ENCODE measurements around the gene CLEC18A. TPM values are rescaled to one million over a fixed set of nuclear protein-coding genes. Genes with fewer than 3 reads are reported as not detected.

The CLEC18A gene
- total RNA-seq, 1 experiment from 2014 or later, result 3.6 TPM

GRCh38 chr16:69906838-69907401 lies 44.2 kb upstream of the CLEC18A start:
- H3K27me3 Mint-ChIP-seq (ENCODE audit: unreplicated experiment), result no peaks in the 10 kb centered on the region
- no peaks in the 10 kb centered on the region for H3K4me1 Mint-ChIP-seq (ENCODE audit: low read depth, unreplicated experiment)
- BruUV-seq (replicated peaks), result no TSS peak
- TF ChIP-seq, protein P1, sequence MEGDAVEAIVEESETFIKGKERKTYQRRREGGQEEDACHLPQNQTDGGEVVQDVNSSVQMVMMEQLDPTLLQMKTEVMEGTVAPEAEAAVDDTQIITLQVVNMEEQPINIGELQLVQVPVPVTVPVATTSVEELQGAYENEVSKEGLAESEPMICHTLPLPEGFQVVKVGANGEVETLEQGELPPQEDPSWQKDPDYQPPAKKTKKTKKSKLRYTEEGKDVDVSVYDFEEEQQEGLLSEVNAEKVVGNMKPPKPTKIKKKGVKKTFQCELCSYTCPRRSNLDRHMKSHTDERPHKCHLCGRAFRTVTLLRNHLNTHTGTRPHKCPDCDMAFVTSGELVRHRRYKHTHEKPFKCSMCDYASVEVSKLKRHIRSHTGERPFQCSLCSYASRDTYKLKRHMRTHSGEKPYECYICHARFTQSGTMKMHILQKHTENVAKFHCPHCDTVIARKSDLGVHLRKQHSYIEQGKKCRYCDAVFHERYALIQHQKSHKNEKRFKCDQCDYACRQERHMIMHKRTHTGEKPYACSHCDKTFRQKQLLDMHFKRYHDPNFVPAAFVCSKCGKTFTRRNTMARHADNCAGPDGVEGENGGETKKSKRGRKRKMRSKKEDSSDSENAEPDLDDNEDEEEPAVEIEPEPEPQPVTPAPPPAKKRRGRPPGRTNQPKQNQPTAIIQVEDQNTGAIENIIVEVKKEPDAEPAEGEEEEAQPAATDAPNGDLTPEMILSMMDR (IDR thresholded peaks at IDR 0.05; ENCODE audit: unreplicated experiment), result no peak
- H3K27ac Mint-ChIP-seq (ENCODE audit: unreplicated experiment), result no peak overlapping the region
- H3K4me3 Mint-ChIP-seq (ENCODE audit: low read depth, unreplicated experiment), result no peak overlapping the region
- H3K9me3 Mint-ChIP-seq (ENCODE audit: low read depth, unreplicated experiment), result no peaks in the 10 kb centered on the region
- CTCF ChIA-PET, result interaction anchor here (1.0 kb wide), 1 partner anchor 11 kb away, joined by 3 read pairs; no protein-coding TSS in a partner anchor
- intact Hi-C loops (cut with micrococcal nuclease; ENCODE audit: unreplicated experiment), result no loop called here
- no peak for DNase-seq
- H3K36me3 Mint-ChIP-seq (ENCODE audit: insufficient read depth, unreplicated experiment), result no peaks in the 10 kb centered on the region

- no peaks in the 10 kb centered on the region for H3K4me1 Mint-ChIP-seq (ENCODE audit: low read depth, unreplicated experiment)
- no peaks in the 10 kb centered on the region for H3K36me3 Mint-ChIP-seq (ENCODE audit: insufficient read depth, unreplicated experiment)
- DNase-seq, result no peak
- H3K27me3 Mint-ChIP-seq (ENCODE audit: unreplicated experiment), result no peaks in the 10 kb centered on the region
- CTCF ChIA-PET, result no interaction called here
- no peaks in the 10 kb centered on the region for H3K9me3 Mint-ChIP-seq (ENCODE audit: low read depth, unreplicated experiment)
- H3K4me3 Mint-ChIP-seq (ENCODE audit: low read depth, unreplicated experiment), result no peak overlapping the region
- intact Hi-C loops (cut with micrococcal nuclease; ENCODE audit: unreplicated experiment), result no loop called here
- H3K27ac Mint-ChIP-seq (ENCODE audit: unreplicated experiment), result no peak overlapping the region
- BruUV-seq (replicated peaks), result no TSS peak
- TF ChIP-seq, protein P1 (IDR thresholded peaks at IDR 0.05; ENCODE audit: unreplicated experiment), result no peak
Observed at GRCh38 chr16:69909043-69909442, 42.1 kb upstream of the CLEC18A start.

- CTCF ChIA-PET, result no interaction called here
- BruUV-seq (replicated peaks), result no TSS peak
- H3K9me3 Mint-ChIP-seq (ENCODE audit: low read depth, unreplicated experiment), result no peaks in the 10 kb centered on the region
- H3K27ac Mint-ChIP-seq (ENCODE audit: unreplicated experiment), result no peak overlapping the region
- TF ChIP-seq, protein P1 (IDR thresholded peaks at IDR 0.05; ENCODE audit: unreplicated experiment), result no peak
- intact Hi-C loops (cut with micrococcal nuclease; ENCODE audit: unreplicated experiment), result no loop called here
- no peaks in the 10 kb centered on the region for H3K4me1 Mint-ChIP-seq (ENCODE audit: low read depth, unreplicated experiment)
- no peak overlapping the region for H3K4me3 Mint-ChIP-seq (ENCODE audit: low read depth, unreplicated experiment)
- no peaks in the 10 kb centered on the region for H3K36me3 Mint-ChIP-seq (ENCODE audit: insufficient read depth, unreplicated experiment)
- H3K27me3 Mint-ChIP-seq (ENCODE audit: unreplicated experiment), result no peaks in the 10 kb centered on the region
- DNase-seq, result no peak
Observed at GRCh38 chr16:69909760-69910159, 41.4 kb upstream of the CLEC18A start.

- Mint-ChIP-seq H3K27ac (ENCODE audit: unreplicated experiment) (no peak overlapping the region), H3K36me3 (ENCODE audit: insufficient read depth, unreplicated experiment) (no peaks in the 10 kb centered on the region), H3K4me1 (ENCODE audit: low read depth, unreplicated experiment) (no peaks in the 10 kb centered on the region), H3K4me3 (ENCODE audit: low read depth, unreplicated experiment) (no peak overlapping the region), H3K9me3 (ENCODE audit: low read depth, unreplicated experiment) (no peaks in the 10 kb centered on the region), H3K27me3 (ENCODE audit: unreplicated experiment) (no peaks in the 10 kb centered on the region)
- TF ChIP-seq, protein P1 (IDR thresholded peaks at IDR 0.05; ENCODE audit: unreplicated experiment), result no peak
- intact Hi-C loops (cut with micrococcal nuclease; ENCODE audit: unreplicated experiment), result no loop called here
- CTCF ChIA-PET, result no interaction called here
- no TSS peak for BruUV-seq (replicated peaks)
- DNase-seq, result no peak
Observed at GRCh38 chr16:69910964-69911363, 40.2 kb upstream of the CLEC18A start.

Measured in Calu3 (cell line).